H1 (cell line): ENCODE results near the gene PDGFA. TPM values are rescaled to one million over a fixed set of nuclear protein-coding genes. Genes with fewer than 3 reads are reported as not detected.

Experiments
- CTCF ChIA-PET: fragments of 300-600 bp; sonication (Branson Sonifier 250); formaldehyde crosslinking; loops from one replicate; lab custom pipeline; 2021; ENCODE audit not compliant: partially characterized antibody; lab: Charles Lee
- POLR2A ChIA-PET: fragments of 300-600 bp; sonication (Branson Sonifier 250); formaldehyde crosslinking; loops from one replicate; lab custom pipeline; 2021; ENCODE audit warnings: inconsistent platforms; ENCODE audit not compliant: partially characterized antibody; lab: Charles Lee
- DNase-seq, 2 experiments: peaks; one replicate each; pipeline versions ENCODE4 v3.0.0 to v3.0.0-alpha.2; 2010 to 2022; ENCODE audit warnings: low spot score in 2 of 2, low read depth in 1 of 2, mixed read lengths in 1 of 2
- FAIRE-seq: peaks from 2 replicates; lab custom pipeline; 2011; peaks lifted over from hg19 to GRCh38; lab: Jason Lieb, UNC
- H2AFZ ChIP-seq: 2 replicates; pipeline ENCODE4 v1.8.1; 2012; ENCODE audit warnings: low read length, inconsistent platforms
- H2AK5ac ChIP-seq: 2 replicates; pipeline ENCODE4 v1.6.1; 2013; ENCODE audit warnings: low read depth, low read length
- H2BK120ac ChIP-seq: replicated peaks from 2 replicates; pipeline ENCODE3; 2013; ENCODE audit warnings: low read depth, low read length, inconsistent platforms
- H2BK12ac ChIP-seq: 2 replicates; pipeline ENCODE4 v1.6.1; 2013; ENCODE audit warnings: low read depth, low read length
- H2BK15ac ChIP-seq: 2 replicates; pipeline ENCODE4 v1.6.1; 2013; ENCODE audit warnings: low read length
- H2BK20ac ChIP-seq: 2 replicates; pipeline ENCODE4 v1.6.1; 2013; ENCODE audit warnings: low read length
- H2BK5ac ChIP-seq: 2 replicates; pipeline ENCODE4 v1.6.1; 2013; ENCODE audit warnings: low read depth, low read length
- H3K14ac ChIP-seq: 2 replicates; pipeline ENCODE4 v1.6.1; 2013; ENCODE audit warnings: inconsistent platforms; ENCODE audit not compliant: insufficient read length
- H3K18ac ChIP-seq: 2 replicates; pipeline ENCODE4 v1.6.1; 2013; ENCODE audit warnings: low read length; ENCODE audit errors: extremely low read depth
- H3K23ac ChIP-seq: 2 replicates; pipeline ENCODE4 v1.6.1; 2013; ENCODE audit warnings: inconsistent platforms; ENCODE audit not compliant: insufficient read length
- H3K23me2 ChIP-seq: 2 replicates; pipeline ENCODE4 v1.6.1; 2013; ENCODE audit warnings: low read depth, low read length
- H3K27ac ChIP-seq: 2 replicates; pipeline ENCODE4 v1.6.1; 2011; ENCODE audit warnings: low read depth, low read length, inconsistent platforms
- H3K27me3 ChIP-seq, 4 experiments: replicated peaks in 1 of 4; 1 replicate in 1 of 4; 2 replicates in 3 of 4; pipeline versions ENCODE4 v1.6.1 to v1.8.1; 2011 to 2013; ENCODE audit warnings: low read length in 3 of 4, mild to moderate bottlenecking in 3 of 4, inconsistent platforms in 2 of 4, mixed read lengths in 2 of 4, moderate library complexity in 1 of 4; ENCODE audit not compliant: control insufficient read depth in 3 of 4, insufficient read depth in 3 of 4; ENCODE audit errors: extremely low read depth in 1 of 4
- H3K36me3 ChIP-seq, 4 experiments: 2 replicates each; pipeline versions ENCODE4 v1.6.1 to v1.8.1; 2011 to 2013; ENCODE audit warnings: mild to moderate bottlenecking in 4 of 4, low read length in 3 of 4, moderate library complexity in 2 of 4, control low read depth in 1 of 4, inconsistent platforms in 1 of 4; ENCODE audit not compliant: insufficient read depth in 4 of 4, control insufficient read depth in 2 of 4
- H3K4ac ChIP-seq: replicated peaks from 2 replicates; pipeline ENCODE3; 2013; ENCODE audit warnings: low read length, low read depth, mixed read lengths, inconsistent platforms; ENCODE audit not compliant: insufficient read length
- H3K4me1 ChIP-seq, 4 experiments: replicated peaks in 1 of 4; 1 replicate in 1 of 4; 2 replicates in 3 of 4; pipeline versions ENCODE4 v1.6.1 to v1.8.1; 2011 to 2013; ENCODE audit warnings: low read length in 3 of 4, inconsistent platforms in 2 of 4, mixed read lengths in 1 of 4; ENCODE audit not compliant: insufficient read depth in 4 of 4, control insufficient read depth in 3 of 4
- H3K4me2 ChIP-seq, 2 experiments: 2 replicates each; pipeline versions ENCODE4 v1.6.1 to v1.8.1; 2011 to 2013; ENCODE audit warnings: low read depth in 2 of 2, low read length in 2 of 2, control low read depth in 1 of 2, inconsistent platforms in 1 of 2, mild to moderate bottlenecking in 1 of 2; ENCODE audit not compliant: insufficient read depth in 1 of 2
- H3K4me3 ChIP-seq, 4 experiments: fragments of 200-600, 300-600 bp in 1 of 4; sonication (generic), shearing (Covaris generic), sonication (Bioruptor Twin) in 1 of 4; 2 replicates each; pipeline versions ENCODE4 v1.5.1 to v1.8.1; 2011 to 2016; ENCODE audit warnings: low read length in 4 of 4, low read depth in 3 of 4, control low read depth in 2 of 4, inconsistent platforms in 2 of 4, mild to moderate bottlenecking in 2 of 4, mixed read lengths in 1 of 4, moderate library complexity in 1 of 4; ENCODE audit not compliant: insufficient read depth in 2 of 4; ENCODE audit errors: extremely low read depth in 1 of 4
- H3K56ac ChIP-seq: replicated peaks from 2 replicates; pipeline ENCODE3; 2013; ENCODE audit warnings: low read depth, mild to moderate bottlenecking, mixed read lengths, low read length, inconsistent platforms; ENCODE audit not compliant: insufficient read length
- H3K79me1 ChIP-seq: 2 replicates; pipeline ENCODE4 v1.6.1; 2013; ENCODE audit warnings: low read depth, low read length, control low read depth
- H3K79me2 ChIP-seq, 2 experiments: 2 replicates each; pipeline versions ENCODE4 v1.6.1 to v1.8.1; 2012 to 2013; ENCODE audit warnings: low read length in 2 of 2, mild to moderate bottlenecking in 2 of 2, inconsistent platforms in 1 of 2; ENCODE audit not compliant: insufficient read depth in 2 of 2, control insufficient read depth in 1 of 2
- H3K9ac ChIP-seq, 4 experiments: replicated peaks in 1 of 4; 1 replicate in 1 of 4; 2 replicates in 3 of 4; pipeline versions ENCODE4 v1.6.1 to v1.8.1; 2011 to 2013; ENCODE audit warnings: low read depth in 3 of 4, low read length in 3 of 4, control low read depth in 2 of 4, mild to moderate bottlenecking in 2 of 4, moderate library complexity in 2 of 4, inconsistent platforms in 1 of 4; ENCODE audit errors: extremely low read depth in 1 of 4
- H3K9me3 ChIP-seq, 2 experiments: 2 replicates each; pipeline versions ENCODE4 v1.6.1 to v1.8.1; 2012 to 2013; ENCODE audit warnings: mild to moderate bottlenecking in 2 of 2, moderate library complexity in 2 of 2, control low read depth in 1 of 2, inconsistent platforms in 1 of 2, low read depth in 1 of 2, low read length in 1 of 2, mixed read lengths in 1 of 2; ENCODE audit not compliant: insufficient read depth in 2 of 2
- H4K20me1 ChIP-seq, 2 experiments: replicated peaks in 1 of 2; 2 replicates each; pipeline versions ENCODE3 to v1.8.1; 2011 to 2013; ENCODE audit warnings: inconsistent platforms in 2 of 2, low read length in 2 of 2, mild to moderate bottlenecking in 1 of 2; ENCODE audit not compliant: insufficient read depth in 2 of 2, control insufficient read depth in 1 of 2
- H4K5ac ChIP-seq: 2 replicates; pipeline ENCODE4 v1.6.1; 2013; ENCODE audit warnings: low read length, low read depth, mixed read lengths, inconsistent platforms; ENCODE audit not compliant: insufficient read length
- H4K8ac ChIP-seq: 2 replicates; pipeline ENCODE4 v1.8.0; 2013; ENCODE audit warnings: mild to moderate bottlenecking, moderate library complexity, low read length, inconsistent platforms; ENCODE audit not compliant: insufficient read depth; ENCODE audit errors: extremely low read depth
- H4K91ac ChIP-seq: replicated peaks from 2 replicates; pipeline ENCODE3; 2013; ENCODE audit warnings: low read length, mixed read lengths, inconsistent platforms; ENCODE audit not compliant: insufficient read length
- BACH1 ChIP-seq: IDR thresholded peaks from 2 replicates; pipeline ENCODE4 v1.6.1; 2012; ENCODE audit warnings: low read length, improper control_type of control experiment
- CTBP2 ChIP-seq: IDR thresholded peaks from 2 replicates; pipeline ENCODE4 v1.7.0; 2011; ENCODE audit warnings: borderline replicate concordance, mild to moderate bottlenecking, moderate library complexity, mixed read lengths, low read length; ENCODE audit not compliant: insufficient read depth, insufficient read length
- GABPA ChIP-seq: IDR thresholded peaks from 2 replicates; pipeline ENCODE4 v1.6.1; 2011; ENCODE audit warnings: mild to moderate bottlenecking, low read length, moderate library complexity, borderline replicate concordance; ENCODE audit not compliant: insufficient read depth
- JUND ChIP-seq: IDR thresholded peaks from 2 replicates; pipeline ENCODE4 v1.6.1; 2011; ENCODE audit warnings: mild to moderate bottlenecking, improper control_type of control experiment, low read length
- KDM1A ChIP-seq: fragments of 200-600, 300-600 bp; sonication (generic); IDR thresholded peaks from 2 replicates; pipeline ENCODE4 v1.7.1; 2016; ENCODE audit warnings: mild to moderate bottlenecking, low read length, borderline replicate concordance
- KDM5A ChIP-seq: fragments of 200-600 bp; IDR thresholded peaks from 2 replicates; pipeline ENCODE4 v1.7.1; 2012; ENCODE audit warnings: mild to moderate bottlenecking, low read length, inconsistent platforms, mixed read lengths
- TEAD4 ChIP-seq: IDR thresholded peaks from 2 replicates; pipeline ENCODE4 v1.6.1; 2012; ENCODE audit warnings: low read depth, low read length, inconsistent platforms, mixed read lengths
- WGBS, 2 experiments: shearing (Covaris generic) in 1 of 2; methylation state at CpG; one replicate each; pipeline versions ENCODE4 v1.1.6 to v1.1.7; 2013 to 2015; ENCODE audit warnings: low lambda C conversion rate in 2 of 2, mixed read lengths in 2 of 2, inconsistent platforms in 1 of 2, low coverage in 1 of 2, missing lambda C conversion rate in 1 of 2; ENCODE audit not compliant: insufficient replicate concordance in 2 of 2, insufficient coverage in 1 of 2, insufficient read length in 1 of 2; ENCODE audit errors: extremely low coverage in 1 of 2, missing lambda C conversion rate in 1 of 2; 5-methylcytosine and 5-hydroxymethylcytosine counted together
- polyA plus RNA-seq, 7 experiments: library from polyadenylated mRNA; depleted of rRNA in 3 of 7; stranded (reverse) in 5 of 7; unstranded in 2 of 7; fragments of >200 nt in 5 of 7; fragments of 200-250 nt in 2 of 7; gene quantifications; 1 replicate in 5 of 7; 2 replicates in 1 of 7; 4 replicates in 1 of 7; pipeline versions ENCODE4 v1.2.1 to v1.2.3, GENCODE V29; 2011 to 2013; ENCODE audit warnings: missing spikeins in 2 of 7, mixed read lengths in 2 of 7
- total RNA-seq: library from RNA; stranded (reverse); fragmentation: NEBNext Ultra II Directional; extraction: Animal tissue kit (Norgen Biotek cat#: 25700); gene quantifications from 2 replicates; pipeline ENCODE4 v1.2.1, GENCODE V29; 2021

Gene PDGFA
- total and polyA plus RNA-seq, 2 of the 8 experiments (the other 6 are each of a cell fraction or from before 2014, with no cell fraction given): 21.1 to 43.0 TPM

GRCh38 chr7:459584-460373 is 59.9 kb downstream of the PDGFA start:
- H2BK120ac ChIP-seq: no peak overlapping the region
- H3K4me3 ChIP-seq: no peak overlapping the region
- no peak overlapping the region for H3K9ac ChIP-seq
- peak overlapping the region; percentile 13; the same call in 1 of the 2 replicates for H2BK12ac ChIP-seq
- H3K27me3 ChIP-seq: no peaks in the 10 kb centered on the region
- no peak overlapping the region; the same call in 1 of the 2 replicates for H3K18ac ChIP-seq
- 0 out of 2 replicates have a peak overlapping the region, but pooled peaks have one; percentile 3 for H2AK5ac ChIP-seq
- H3K23ac ChIP-seq: no peak overlapping the region
- no peaks in the 10 kb centered on the region for H4K20me1 ChIP-seq
- H2AFZ ChIP-seq: no peak overlapping the region
- no peak for TF ChIP-seq GABPA
- no peak for TF ChIP-seq KDM5A
- TF ChIP-seq CTBP2: no peak
- TF ChIP-seq BACH1: no peak
- TF ChIP-seq KDM1A: no peak
- TF ChIP-seq TEAD4: no peak
- no peak for TF ChIP-seq JUND
- no peak overlapping the region for H3K27ac ChIP-seq
- H4K8ac ChIP-seq: no peak overlapping the region
- peak overlapping the region; percentile 66; the same call in 1 of the 2 replicates for H2BK5ac ChIP-seq
- WGBS, 2 experiments: 88% methylated on average over 6 of the region's 6 CpGs; no CpG with 5 or more reads in 1 of the 2 experiments
- H3K14ac ChIP-seq: no peak overlapping the region
- no peaks in the 10 kb centered on the region for H3K36me3 ChIP-seq
- H3K9me3 ChIP-seq: no peaks in the 10 kb centered on the region
- ChIA-PET CTCF (interaction anchor here (1.1 to 1.9 kb wide), 4 partner anchors 11 to 159 kb away, joined by 3 to 7 read pairs (median 4); no protein-coding TSS in a partner anchor), POLR2A (interaction anchor here (0.6 to 2.3 kb wide), 4 partner anchors 8 to 283 kb away, joined by 3 to 7 read pairs (median 3); no protein-coding TSS in a partner anchor)
- H3K79me2 ChIP-seq: no peaks in the 10 kb centered on the region
- peak overlapping the region; percentile 11; the same call in 1 of the 2 replicates for H2BK15ac ChIP-seq
- H3K4ac ChIP-seq: no peak overlapping the region
- no peaks in the 10 kb centered on the region for H3K23me2 ChIP-seq
- DNase-seq (no peak), FAIRE-seq (peak; percentile 45)
- no peak overlapping the region for H3K4me2 ChIP-seq
- no peak overlapping the region for H4K91ac ChIP-seq
- H3K56ac ChIP-seq: no peak overlapping the region
- H3K4me1 ChIP-seq: peaks cover 0 to 9% (median 7%) of the 10 kb centered on the region in 4 experiments; a peak in 5 of 7 replicates
- H3K79me1 ChIP-seq: no peaks in the 10 kb centered on the region
- H2BK20ac ChIP-seq: no peak overlapping the region
- H4K5ac ChIP-seq: no peak overlapping the region
